GM21367 (cell line): ENCODE results near the gene POLR2F.

Experiments used
- ATAC-seq: cut with Tn5 transposase; IDR thresholded peaks from one replicate; pipeline ENCODE4 v1.9.1; 2021; ENCODE audit not compliant: unreplicated experiment

POLR2F gene

GRCh38 chr22:37999640-38000272 is 46.3 kb downstream of the POLR2F start:
- no peak for ATAC-seq

GRCh38 chr22:38005943-38006342 is 52.4 kb downstream of the POLR2F start:
- no peak for ATAC-seq

- no peak for ATAC-seq
These were observed 53.4 kb downstream of the POLR2F start for GRCh38 chr22:38006906-38007305.

- no peak for ATAC-seq
These were observed 53.9 kb downstream of the POLR2F start for GRCh38 chr22:38007330-38007902.

- ATAC-seq: no peak
These were observed 55.7 kb downstream of the POLR2F start for GRCh38 chr22:38009000-38009806.

GRCh38 chr22:38012604-38013072 is 59.1 kb downstream of the POLR2F start:
- no peak for ATAC-seq

GRCh38 chr22:38014083-38014482 is 60.6 kb downstream of the POLR2F start:
- no peak for ATAC-seq

GRCh38 chr22:38016182-38017151 is 63.0 kb downstream of the POLR2F start:
- no peak for ATAC-seq

GRCh38 chr22:38017272-38017920 is 63.9 kb downstream of the POLR2F start:
- no peak for ATAC-seq

- ATAC-seq: no peak
These were observed 64.7 kb downstream of the POLR2F start for GRCh38 chr22:38017939-38018885.
